Stimulated activated CD4-positive, alpha-beta T cell treated with anti-CD3 and anti-CD28 coated beads, TNF-alpha, amount 100 ng/mL, for 1 hour (primary cell): ENCODE results near the gene FANCI.
A peak's percentile ranks its signal among the peaks of the same experiment; 100 is the strongest.

ENCODE experiments used
- DNase-seq, 3 donors: peaks; one replicate each; pipeline ENCODE4 v3.0.0-alpha.2; 2020; ENCODE audit warnings: low read depth in 3 of 3, low spot score in 1 of 3

The FANCI gene

DNA sequence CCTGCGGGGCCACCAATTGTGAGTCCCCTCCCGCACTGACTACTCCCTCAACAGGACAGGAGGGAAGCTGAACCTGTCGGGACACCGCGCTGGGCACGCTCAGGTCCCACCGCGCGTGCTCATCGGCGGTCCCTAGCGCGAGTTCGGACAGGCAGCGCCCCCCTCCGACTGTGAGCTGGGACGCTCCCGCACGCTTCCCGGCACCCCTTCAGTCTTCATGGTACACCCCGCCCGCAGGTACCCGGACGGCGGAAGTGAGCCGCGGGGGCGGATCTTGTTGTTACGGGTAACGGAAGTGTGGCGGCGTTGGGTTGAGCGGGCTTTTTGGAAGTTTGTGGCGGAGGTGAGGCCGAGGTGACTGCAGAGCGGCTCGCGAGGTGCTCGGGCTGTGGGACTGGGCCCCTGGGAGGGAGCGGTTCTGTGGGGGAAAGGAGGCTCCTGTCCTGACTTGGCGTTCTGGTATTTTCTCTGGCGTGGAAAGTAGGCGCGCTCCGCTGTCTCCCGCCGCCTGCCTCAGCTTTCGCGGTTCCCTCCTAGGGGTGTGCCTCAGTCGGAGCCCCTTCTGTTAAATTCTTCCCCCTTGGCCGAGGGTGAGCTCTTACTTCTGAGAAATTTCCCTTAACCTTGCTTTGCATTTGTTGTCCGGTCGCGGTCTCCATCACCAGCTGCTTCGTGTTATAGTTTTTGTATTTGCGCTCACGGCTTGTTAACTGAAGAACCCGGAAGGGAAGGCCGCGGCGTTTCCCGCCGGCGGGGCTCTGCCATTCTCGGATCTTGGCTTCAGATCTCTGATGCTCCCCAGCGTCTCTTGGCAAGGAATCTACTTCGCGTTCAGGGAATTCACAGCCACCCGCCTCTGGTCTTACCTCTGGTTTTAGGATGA is at the start of gene FANCI:
Gene FANCI, plus strand, starts transcription at position 289 of the 883 bp plus-strand sequence. CDS start 3,669 bp downstream, outside the sequence.
- peak; percentile 84 to 96 (median 89) for DNase-seq

- DNase-seq = no peak
Measured at GRCh38 chr15:89194608-89195007, 49.2 kb upstream of the FANCI start.

GRCh38 chr15:89195836-89196235 is 47.9 kb upstream of the FANCI start:
- no peak for DNase-seq

DNA sequence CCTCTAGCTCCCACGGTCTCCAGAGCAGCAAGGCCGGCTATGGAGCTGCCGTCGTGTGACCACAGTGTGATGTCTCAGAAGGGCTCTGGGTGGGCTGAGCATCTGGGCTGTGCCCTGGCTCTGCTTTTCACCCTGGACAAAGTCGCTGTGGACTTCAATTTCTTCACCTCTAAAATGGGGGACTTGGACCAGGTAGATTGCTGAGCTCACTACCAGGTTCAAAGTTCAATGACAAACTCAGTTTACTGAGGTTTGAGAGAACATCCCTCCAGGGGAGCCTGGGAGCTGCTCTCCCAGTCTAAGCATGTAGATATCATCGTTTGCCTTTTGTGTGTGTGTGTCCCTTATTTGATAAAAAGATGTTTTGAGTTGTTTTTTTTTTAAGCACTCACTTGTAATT is 47.5 kb upstream of the FANCI start:
- no peak for DNase-seq

GRCh38 chr15:89196994-89197393 is 46.8 kb upstream of the FANCI start:
- DNase-seq = no peak

- no peak for DNase-seq
Measured at GRCh38 chr15:89197503-89197971, 46.2 kb upstream of the FANCI start.

- no peak for DNase-seq
Measured at GRCh38 chr15:89198196-89198595, 45.6 kb upstream of the FANCI start.

- DNase-seq = no peak
Measured at GRCh38 chr15:89198934-89199333, 44.8 kb upstream of the FANCI start.

- DNase-seq = no peak
Measured at GRCh38 chr15:89199746-89200145, 44.0 kb upstream of the FANCI start.

DNA sequence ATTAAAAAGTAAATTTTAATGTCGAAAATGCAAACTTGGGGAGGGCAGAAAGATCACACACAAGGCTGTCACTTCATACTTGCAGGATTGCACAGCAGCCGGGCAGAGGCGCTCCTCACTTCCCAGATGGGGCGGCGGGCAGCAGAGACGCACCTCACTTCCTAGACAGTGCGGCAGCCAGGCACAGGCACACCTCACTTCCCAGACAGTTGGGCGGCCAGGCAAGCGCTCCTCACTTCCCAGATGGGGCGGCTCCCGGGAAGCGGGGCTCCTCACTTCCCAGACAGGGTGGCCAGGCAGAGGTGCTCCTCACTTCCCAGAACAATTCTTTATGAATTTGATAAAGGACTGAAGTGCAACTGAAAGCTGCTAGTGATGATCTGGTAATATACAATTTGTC is 43.6 kb upstream of the FANCI start:
- no peak for DNase-seq

DNA sequence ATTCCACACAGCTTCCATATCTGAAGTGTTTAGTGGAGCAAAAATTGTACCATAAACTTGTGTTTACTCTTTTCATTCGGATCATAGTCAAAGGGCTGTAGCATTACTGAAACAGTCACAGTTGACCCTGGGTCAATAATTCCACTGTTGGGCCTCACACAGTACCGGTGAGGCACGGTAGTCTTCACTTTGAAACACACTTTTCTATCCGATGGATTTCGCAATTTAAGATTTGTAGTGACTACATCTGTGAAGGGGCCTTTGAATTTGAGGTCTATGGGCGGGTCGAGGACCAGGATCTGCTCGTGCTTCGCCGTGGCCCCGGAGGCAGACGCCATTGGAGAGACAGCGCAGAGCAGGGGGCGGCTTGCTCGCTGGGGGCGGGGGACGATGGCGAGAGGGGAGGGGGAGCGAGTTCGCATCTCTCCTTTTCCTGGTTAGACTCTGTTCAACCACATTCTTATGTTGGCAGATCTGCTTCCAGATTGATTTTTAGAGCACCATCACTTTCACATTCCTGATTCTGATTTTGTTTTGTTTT is 42.2 kb upstream of the FANCI start:
- no peak for DNase-seq

DNA sequence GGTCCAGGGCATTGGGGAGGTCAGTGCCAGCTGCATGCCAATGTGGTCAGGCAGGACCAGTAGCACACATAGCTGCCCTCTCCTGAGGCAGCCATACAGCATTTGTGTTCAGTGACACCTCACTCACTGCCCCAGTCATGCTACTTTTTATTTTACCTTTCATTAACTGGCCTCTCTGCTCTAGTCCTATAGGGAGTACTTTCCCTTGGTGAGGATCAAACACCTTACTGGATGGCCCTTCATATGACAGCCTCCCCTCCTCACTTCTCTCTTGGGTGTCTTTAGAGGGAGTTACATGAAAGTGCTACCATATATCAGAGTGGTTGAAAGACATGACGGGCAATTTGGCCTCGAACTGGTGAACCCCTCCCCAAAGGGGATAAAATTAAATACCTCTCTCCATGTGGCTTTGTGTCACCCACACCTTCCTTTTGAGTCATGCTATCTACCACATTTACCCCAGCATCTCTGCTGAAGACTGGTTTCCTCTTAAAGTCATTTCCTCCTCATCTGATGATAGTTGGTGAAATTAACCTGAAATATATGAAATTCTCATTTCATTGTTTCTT is 40.0 kb upstream of the FANCI start:
- no peak for DNase-seq

DNA sequence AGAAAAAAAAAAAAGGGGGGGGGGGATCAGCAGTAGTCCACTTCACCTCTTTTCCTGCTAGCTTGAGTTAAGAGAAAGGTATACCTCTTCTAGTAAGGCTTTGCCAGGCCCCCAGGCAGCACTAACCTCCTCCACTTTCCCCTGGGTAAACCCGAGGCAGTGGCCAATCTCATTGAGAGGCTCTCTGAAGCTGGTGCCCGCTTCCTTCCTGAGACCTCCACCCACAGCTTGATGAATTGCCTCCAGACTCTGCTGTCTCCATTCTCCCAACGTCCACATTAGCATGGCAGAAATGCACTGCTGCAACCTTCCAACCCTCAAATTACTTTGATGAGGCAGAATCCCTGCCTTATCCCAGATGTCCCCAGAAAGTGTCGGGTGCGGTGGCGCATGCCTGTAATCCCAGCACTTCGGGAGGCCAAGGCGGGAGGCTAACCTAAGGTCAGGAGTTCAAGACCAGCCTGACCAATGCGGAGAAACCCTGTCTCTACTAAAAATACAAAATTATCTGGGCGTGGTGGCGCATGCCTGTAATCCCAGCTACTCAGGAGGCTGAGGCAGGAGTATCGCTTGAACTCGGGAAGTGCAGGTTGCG is 37.7 kb upstream of the FANCI start:
- DNase-seq = no peak

- peak; percentile 24 to 68 (median 37) for DNase-seq
Measured at GRCh38 chr15:89206908-89207331, 36.9 kb upstream of the FANCI start.

GRCh38 chr15:89208256-89208655 is 35.5 kb upstream of the FANCI start:
- no peak for DNase-seq

DNA sequence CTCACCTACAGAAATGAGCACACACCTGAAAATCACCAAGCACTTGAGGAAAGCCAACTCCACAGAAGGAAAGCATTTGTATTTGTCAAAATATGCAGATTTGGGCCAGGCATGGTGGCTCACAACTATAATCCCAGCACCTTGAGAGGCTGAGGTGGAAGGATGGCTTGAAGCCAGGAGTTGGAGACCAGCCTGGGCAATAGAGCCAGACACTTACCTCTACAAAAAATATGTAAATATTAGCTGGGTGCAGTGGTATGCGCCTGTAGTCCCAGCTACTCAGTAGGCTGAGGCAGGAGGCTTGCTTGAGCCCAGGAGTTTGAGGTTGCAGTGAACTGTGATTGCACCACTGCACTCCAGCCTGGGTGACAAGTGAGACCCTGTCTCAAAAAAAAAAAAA is 34.7 kb upstream of the FANCI start:
- no peak for DNase-seq

GRCh38 chr15:89211678-89212170 is 32.1 kb upstream of the FANCI start:
- DNase-seq = no peak

- DNase-seq = no peak
Measured at GRCh38 chr15:89215627-89216026, 28.2 kb upstream of the FANCI start.

DNA sequence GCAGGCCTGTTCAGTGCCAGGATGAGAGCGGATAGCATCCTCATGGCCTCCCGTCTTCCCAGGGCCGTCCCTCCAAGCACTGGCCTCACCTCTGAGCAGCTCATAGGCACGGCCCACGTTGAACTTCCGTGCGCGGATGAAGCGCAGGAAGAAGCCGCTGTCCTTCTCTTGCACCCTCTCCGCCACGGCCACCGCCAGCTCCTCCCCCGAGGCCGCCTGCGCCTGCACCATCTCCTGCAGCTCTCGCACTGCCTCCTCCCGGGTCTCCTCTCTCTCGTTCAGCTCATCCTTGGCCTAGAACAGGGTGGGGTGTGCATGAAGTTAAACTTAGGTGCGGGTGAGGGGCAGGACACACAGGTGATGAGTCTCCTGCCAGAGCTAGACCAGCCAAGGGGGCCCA is 26.7 kb upstream of the FANCI start:
- DNase-seq = no peak

DNA sequence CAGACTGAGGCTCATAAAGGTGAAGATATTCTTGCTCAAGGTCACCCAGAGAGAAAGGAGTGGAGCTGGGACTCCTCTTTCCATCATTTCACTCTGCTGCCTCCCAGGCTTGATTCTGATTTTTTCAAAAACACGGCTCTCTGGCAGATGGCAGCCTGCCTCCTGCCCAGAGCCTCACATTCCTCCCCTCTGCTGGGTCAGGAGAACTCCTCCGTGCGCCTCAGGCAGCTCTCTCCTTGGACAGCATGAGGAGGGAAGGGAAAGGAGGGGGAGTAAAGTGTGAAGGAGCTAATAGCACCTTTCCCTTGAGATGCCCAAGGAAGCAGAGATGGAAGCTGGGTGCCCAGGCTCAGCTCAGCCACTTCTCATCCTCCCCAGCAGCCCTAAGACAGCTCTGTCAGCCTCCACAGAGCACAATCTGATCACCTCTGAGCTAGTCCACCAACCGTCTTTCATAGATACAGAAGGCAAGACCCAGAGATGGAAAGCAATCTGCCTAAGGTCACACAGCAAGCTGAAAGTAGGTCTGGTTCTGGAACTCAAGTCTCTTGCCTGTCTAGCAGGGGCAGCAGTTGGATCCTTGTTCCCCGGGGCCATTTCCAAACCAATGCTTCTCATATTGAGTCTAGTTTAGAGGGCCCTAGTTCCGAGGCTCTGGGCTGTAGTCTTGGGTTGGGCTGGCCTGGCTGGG is 25.9 kb upstream of the FANCI start:
- no peak for DNase-seq

- DNase-seq = no peak
Measured at GRCh38 chr15:89218531-89218930, 25.2 kb upstream of the FANCI start.
